GM12878 (cell line): ENCODE results near the gene ICE1. TPM values are rescaled to one million over a fixed set of nuclear protein-coding genes. Genes with fewer than 3 reads are reported as not detected.

Source experiments
- ATAC-seq: fragments of 200-7000 bp; cut with Tn5 transposase; 3 replicates; pipeline ENCODE4 v1.9.1; 2020; ENCODE audit warnings: mild to moderate bottlenecking, moderate library complexity
- BruUV-seq: library from RNA; stranded (reverse); fragments of 400-500 nt; replicated peaks from 2 replicates; lab custom pipeline; 2021; lab: Mats Ljungman, UMichigan
- CTCF ChIA-PET: fragments of 300-600 bp; sonication (Branson Sonifier 250); formaldehyde crosslinking; extraction: SDS; loops from one replicate; lab custom pipeline; 2021; ENCODE audit warnings: inconsistent platforms; lab: Yijun Ruan, JAX
- POLR2A ChIA-PET: fragments of 350-600 bp; formaldehyde crosslinking; extraction: SDS; loops from one replicate; lab custom pipeline; 2021; ENCODE audit warnings: inconsistent platforms; lab: Charles Lee
- RAD21 ChIA-PET: fragments of 300-600 bp; sonication (Branson Sonifier 250); formaldehyde crosslinking; loops from one replicate; lab custom pipeline; 2023; ENCODE audit warnings: antibody characterized with exemption; ENCODE audit not compliant: unreplicated experiment; lab: Charles Lee
- SMC1A ChIA-PET: fragments of 300-600 bp; sonication (Branson Sonifier 250); formaldehyde crosslinking; loops from one replicate; lab custom pipeline; 2023; ENCODE audit not compliant: unreplicated experiment, uncharacterized antibody; lab: Charles Lee
- DNase-seq: peaks from one replicate; pipeline ENCODE4 v3.0.0-alpha.2; 2011; ENCODE audit warnings: low read depth, low spot score
- FAIRE-seq: peaks from 3 replicates; lab custom pipeline; 2011; peaks lifted over from hg19 to GRCh38; lab: Jason Lieb, UNC
- H2AFZ ChIP-seq: 2 replicates; pipeline ENCODE4 v1.6.0; 2011; ENCODE audit warnings: low read depth, low read length, control low read depth; ENCODE audit not compliant: control insufficient read depth
- H3K27ac ChIP-seq: 2 replicates; pipeline ENCODE4 v1.5.1; 2011; ENCODE audit warnings: control low read depth; ENCODE audit not compliant: control insufficient read depth, insufficient read depth
- H3K27me3 ChIP-seq, 2 experiments: replicated peaks in 1 of 2; 2 replicates each; pipeline versions ENCODE4 v1.6.0 to v1.6.1; 2011; ENCODE audit warnings: low read length in 1 of 2; ENCODE audit not compliant: control insufficient read depth in 2 of 2, insufficient read depth in 2 of 2
- H3K36me3 ChIP-seq, 2 experiments: 2 replicates each; pipeline ENCODE4 v1.5.1; 2011; ENCODE audit warnings: low read length in 1 of 2; ENCODE audit not compliant: control insufficient read depth in 2 of 2, insufficient read depth in 2 of 2
- H3K4me1 ChIP-seq: 2 replicates; pipeline ENCODE4 v1.6.1; 2011; ENCODE audit warnings: mild to moderate bottlenecking, low read length, moderate library complexity, mixed read lengths; ENCODE audit not compliant: control insufficient read depth, insufficient read depth
- H3K4me2 ChIP-seq: 2 replicates; pipeline ENCODE4 v1.6.0; 2011; ENCODE audit warnings: control low read depth; ENCODE audit not compliant: control insufficient read depth, insufficient read depth
- H3K4me3 ChIP-seq: fragments of 200-600 bp; sonication (generic); 2 replicates; pipeline ENCODE4 v1.5.1; 2016
- H3K79me2 ChIP-seq: 2 replicates; pipeline ENCODE4 v1.6.0; 2011; ENCODE audit warnings: low read length; ENCODE audit not compliant: control insufficient read depth, insufficient read depth
- H3K9ac ChIP-seq: 2 replicates; pipeline ENCODE4 v1.8.0; 2011; ENCODE audit warnings: low read length, control low read depth, mixed read lengths; ENCODE audit not compliant: control insufficient read depth, insufficient read depth
- H3K9me3 ChIP-seq: replicated peaks from 3 replicates; pipeline ENCODE4 v1.5.1; 2011; ENCODE audit warnings: mild to moderate bottlenecking, low read length; ENCODE audit not compliant: control insufficient read depth, insufficient read depth
- H4K20me1 ChIP-seq: 2 replicates; pipeline ENCODE4 v1.6.0; 2011; ENCODE audit not compliant: control insufficient read depth, insufficient read depth
- HDAC6 ChIP-seq: fragments of 200-600 bp; sonication (generic); IDR thresholded peaks from one replicate; pipeline ENCODE4 v1.8.0; 2017; ENCODE audit warnings: antibody characterized with exemption; ENCODE audit not compliant: unreplicated experiment
- KLF5 ChIP-seq: fragments of 450-650 bp; IDR thresholded peaks from 2 replicates; pipeline ENCODE4 v1.6.1; 2014; ENCODE audit warnings: mild to moderate bottlenecking; ENCODE audit not compliant: partially characterized antibody
- MYB ChIP-seq: fragments of 150-350 bp; IDR thresholded peaks from 2 replicates; pipeline ENCODE4 v1.6.1; 2014; ENCODE audit warnings: mild to moderate bottlenecking, low read depth, low read length, borderline replicate concordance
- NRF1 ChIP-seq: conservative IDR thresholded peaks from 2 replicates; pipeline ENCODE4 v1.6.1; 2011; ENCODE audit warnings: mild to moderate bottlenecking, low read depth, low read length, improper control_type of control experiment
- YY1 ChIP-seq: IDR thresholded peaks from 2 replicates; pipeline ENCODE4 v1.6.1; 2011; ENCODE audit warnings: low read depth, mild to moderate bottlenecking, low read length
- ZNF217 ChIP-seq: fragments of 450-650 bp; IDR thresholded peaks from 2 replicates; pipeline ENCODE4 v1.6.1; 2017; ENCODE audit warnings: antibody characterized with exemption, mild to moderate bottlenecking
- WGBS: methylation state at CpG from one replicate; pipeline ENCODE4 v1.1.6; 2016; ENCODE audit warnings: low lambda C conversion rate; ENCODE audit not compliant: insufficient replicate concordance, insufficient coverage; ENCODE audit errors: missing lambda C conversion rate; 5-methylcytosine and 5-hydroxymethylcytosine counted together
- in situ Hi-C: fragments of 300-500 bp; cut with MboI; formaldehyde crosslinking; loops from 9 replicates; pipeline ENCODE4 v1.14.3; 2018; ENCODE audit warnings: mixed read lengths
- intact Hi-C: fragments of 100-400 bp; cut with micrococcal nuclease; formaldehyde crosslinking; loops from one replicate; pipeline ENCODE4 v1.14.2; 2022; ENCODE audit not compliant: unreplicated experiment
- polyA plus RNA-seq, 11 experiments: library from polyadenylated mRNA; depleted of rRNA in 4 of 11; unstranded in 6 of 11; stranded (reverse) in 5 of 11; fragments of >200 nt; fragmentation: Nextera tagmentation in 4 of 11; fragmentation: Illumina TruSeq in 1 of 11; extraction: Ambion mirVana in 4 of 11; extraction: Trizol in 1 of 11; gene quantifications; 1 replicate in 1 of 11; 2 replicates in 10 of 11; pipeline versions ENCODE4 v1.2.1 to v1.2.3, GENCODE V29; 2011 to 2016; ENCODE audit warnings: inconsistent platforms in 2 of 11, missing spikeins in 2 of 11, low read depth in 1 of 11
- total RNA-seq, 4 experiments: library from RNA; depleted of rRNA in 3 of 4; stranded (reverse); fragments of >200 nt in 3 of 4; fragmentation: Illumina TruSeq in 1 of 4; extraction: Trizol in 1 of 4; gene quantifications; 2 replicates each; pipeline versions ENCODE4 v1.2.1 to v1.2.3, GENCODE V29; 2013 to 2021
- TF ChIP-seq, protein P1 (sequence below): IDR thresholded peaks from 2 replicates; pipeline ENCODE4 v1.6.1; 2012; ENCODE audit warnings: low read length, inconsistent platforms
- TF ChIP-seq, protein P2 (sequence below): IDR thresholded peaks from 2 replicates; pipeline ENCODE4 v1.6.1; 2012; ENCODE audit warnings: low read depth, low read length, improper control_type of control experiment
- TF ChIP-seq, protein P3 (sequence below): fragments of 150-350 bp; IDR thresholded peaks from 2 replicates; pipeline ENCODE4 v1.6.1; 2014; ENCODE audit warnings: mild to moderate bottlenecking, low read depth, low read length

The ICE1 gene
- total and polyA plus RNA-seq, 10 of the 15 experiments (the other 5 are each of a cell fraction or from before 2014, with no cell fraction given), result 3.8 to 31.4 (median 18.9) TPM

- Histone ChIP-seq H3K9ac (no peak overlapping the region), H3K4me2 (no peak overlapping the region), H3K27me3 (no peaks in the 10 kb centered on the region), H3K27ac (no peak overlapping the region), H3K79me2 (no peaks in the 10 kb centered on the region), H3K36me3 (no peaks in the 10 kb centered on the region), H3K9me3 (no peaks in the 10 kb centered on the region), H3K4me1 (no peaks in the 10 kb centered on the region), H3K4me3 (no peak overlapping the region), H2AFZ (no peak overlapping the region), H4K20me1 (no peaks in the 10 kb centered on the region)
- ChIA-PET CTCF (no interaction called here), POLR2A (no interaction called here), SMC1A (no interaction called here), RAD21 (no interaction called here)
- intact Hi-C loops, result no loop called here
- DNase-seq, result no peak
- TF ChIP-seq, protein P1, sequence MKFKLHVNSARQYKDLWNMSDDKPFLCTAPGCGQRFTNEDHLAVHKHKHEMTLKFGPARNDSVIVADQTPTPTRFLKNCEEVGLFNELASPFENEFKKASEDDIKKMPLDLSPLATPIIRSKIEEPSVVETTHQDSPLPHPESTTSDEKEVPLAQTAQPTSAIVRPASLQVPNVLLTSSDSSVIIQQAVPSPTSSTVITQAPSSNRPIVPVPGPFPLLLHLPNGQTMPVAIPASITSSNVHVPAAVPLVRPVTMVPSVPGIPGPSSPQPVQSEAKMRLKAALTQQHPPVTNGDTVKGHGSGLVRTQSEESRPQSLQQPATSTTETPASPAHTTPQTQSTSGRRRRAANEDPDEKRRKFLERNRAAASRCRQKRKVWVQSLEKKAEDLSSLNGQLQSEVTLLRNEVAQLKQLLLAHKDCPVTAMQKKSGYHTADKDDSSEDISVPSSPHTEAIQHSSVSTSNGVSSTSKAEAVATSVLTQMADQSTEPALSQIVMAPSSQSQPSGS, result no peak
- TF ChIP-seq MYB (no peak), KLF5 (no peak), HDAC6 (no peak), YY1 (no peak), NRF1 (no peak), ZNF217 (no peak)
- TF ChIP-seq, protein P2, sequence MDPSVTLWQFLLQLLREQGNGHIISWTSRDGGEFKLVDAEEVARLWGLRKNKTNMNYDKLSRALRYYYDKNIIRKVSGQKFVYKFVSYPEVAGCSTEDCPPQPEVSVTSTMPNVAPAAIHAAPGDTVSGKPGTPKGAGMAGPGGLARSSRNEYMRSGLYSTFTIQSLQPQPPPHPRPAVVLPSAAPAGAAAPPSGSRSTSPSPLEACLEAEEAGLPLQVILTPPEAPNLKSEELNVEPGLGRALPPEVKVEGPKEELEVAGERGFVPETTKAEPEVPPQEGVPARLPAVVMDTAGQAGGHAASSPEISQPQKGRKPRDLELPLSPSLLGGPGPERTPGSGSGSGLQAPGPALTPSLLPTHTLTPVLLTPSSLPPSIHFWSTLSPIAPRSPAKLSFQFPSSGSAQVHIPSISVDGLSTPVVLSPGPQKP, result no peak
- TF ChIP-seq, protein P3, sequence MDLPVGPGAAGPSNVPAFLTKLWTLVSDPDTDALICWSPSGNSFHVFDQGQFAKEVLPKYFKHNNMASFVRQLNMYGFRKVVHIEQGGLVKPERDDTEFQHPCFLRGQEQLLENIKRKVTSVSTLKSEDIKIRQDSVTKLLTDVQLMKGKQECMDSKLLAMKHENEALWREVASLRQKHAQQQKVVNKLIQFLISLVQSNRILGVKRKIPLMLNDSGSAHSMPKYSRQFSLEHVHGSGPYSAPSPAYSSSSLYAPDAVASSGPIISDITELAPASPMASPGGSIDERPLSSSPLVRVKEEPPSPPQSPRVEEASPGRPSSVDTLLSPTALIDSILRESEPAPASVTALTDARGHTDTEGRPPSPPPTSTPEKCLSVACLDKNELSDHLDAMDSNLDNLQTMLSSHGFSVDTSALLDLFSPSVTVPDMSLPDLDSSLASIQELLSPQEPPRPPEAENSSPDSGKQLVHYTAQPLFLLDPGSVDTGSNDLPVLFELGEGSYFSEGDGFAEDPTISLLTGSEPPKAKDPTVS, result no peak
- BruUV-seq, result no TSS peak
- 57% methylated on average over 10 of the region's 10 CpGs for WGBS
- no peak for FAIRE-seq
- no peak for ATAC-seq
- in situ Hi-C loops, result no loop called here
Observed at GRCh38 chr5:5372930-5373329, 49.5 kb upstream of the ICE1 start.
